ENCODE data around the gene ACO2. TPM values are rescaled to one million over a fixed set of nuclear protein-coding genes. Genes with fewer than 3 reads are reported as not detected.

Gene ACO2
- total and polyA plus RNA-seq, 10 of the 15 experiments (the other 5 are each of a cell fraction or from before 2014, with no cell fraction given): 21.4 to 214 (median 88.5) TPM

DNA sequence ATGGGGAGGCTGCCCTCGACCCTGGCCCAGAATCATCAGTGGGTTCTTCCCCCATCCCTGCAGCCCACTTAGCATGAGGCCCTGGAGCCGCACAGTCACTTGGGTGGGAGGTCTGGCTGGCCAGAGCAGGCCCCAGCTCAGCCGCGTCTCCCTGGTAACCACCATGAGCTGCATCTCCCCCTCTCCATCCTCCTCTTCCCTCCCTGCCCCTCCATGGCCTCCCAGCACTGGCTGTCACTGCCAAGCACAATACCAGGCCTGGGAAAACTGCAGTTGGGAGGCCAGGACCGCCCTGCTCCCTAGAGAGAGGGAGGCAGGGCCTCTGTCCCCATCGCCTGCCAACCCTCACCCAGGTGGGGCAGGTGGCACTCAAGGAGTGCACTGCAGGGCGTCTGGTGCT lies 99.9 kb downstream of the ACO2 start (continued):
- TF ChIP-seq ZNF592 (IDR thresholded peaks at IDR 0.05): no peak
- no peak for TF ChIP-seq ZNF207 (IDR thresholded peaks at IDR 0.05; ENCODE audit: borderline replicate concordance)
- no peak for TF ChIP-seq MEF2B (IDR thresholded peaks at IDR 0.05; ENCODE audit: partially characterized antibody, poor library complexity, severe bottlenecking)

DNA sequence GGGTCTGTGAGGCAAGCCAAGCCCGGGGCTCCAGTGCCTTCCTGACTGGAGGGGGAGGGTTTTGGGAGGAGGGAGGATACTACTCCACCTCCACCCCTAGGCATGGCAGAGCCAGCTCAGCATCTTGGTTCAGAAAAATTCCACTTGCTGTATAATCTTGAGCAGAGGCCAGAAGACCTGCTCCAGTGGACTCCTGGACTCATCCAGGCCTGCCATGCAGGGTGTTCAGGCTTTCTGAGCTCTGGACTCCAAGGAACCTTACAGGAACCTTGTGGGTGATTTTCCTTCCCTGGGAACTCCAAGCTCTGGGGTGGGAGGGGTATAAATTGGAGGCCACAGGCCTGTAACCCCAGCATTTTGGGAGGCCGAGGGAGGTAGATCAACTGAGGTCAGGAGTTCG lies 101.3 kb downstream of the ACO2 start:
- no peak for DNase-seq (ENCODE audit: low read depth, low spot score)
- BruUV-seq (replicated peaks): no TSS peak
- no peak for ATAC-seq
- intact Hi-C loops (cut with micrococcal nuclease; ENCODE audit: unreplicated experiment): no loop called here
- no peaks in the 10 kb centered on the region; a peak in 1 of 4 replicates for H3K36me3 ChIP-seq (ENCODE audit: control insufficient read depth in 2 of 2, insufficient read depth in 2 of 2, low read length in 1 of 2)
- RAD21 ChIA-PET (ENCODE audit: unreplicated experiment): interaction anchor here (0.7 kb wide), 1 partner anchor 69 kb away, joined by 3 read pairs; no protein-coding TSS in a partner anchor
- H3K79me2 ChIP-seq (ENCODE audit: control insufficient read depth, insufficient read depth, low read length): no peaks in the 10 kb centered on the region
- SMC1A ChIA-PET (ENCODE audit: uncharacterized antibody, unreplicated experiment): no interaction called here
- no peaks in the 10 kb centered on the region for H4K20me1 ChIP-seq (ENCODE audit: control insufficient read depth, insufficient read depth)
- no peak overlapping the region for H3K4me3 ChIP-seq
- no peak for FAIRE-seq
- no peak overlapping the region for H2AFZ ChIP-seq (ENCODE audit: control insufficient read depth, low read depth, low read length)
- no peaks in the 10 kb centered on the region for H3K4me1 ChIP-seq (ENCODE audit: control insufficient read depth, insufficient read depth, low read length)
- CTCF ChIA-PET: interaction anchor here (1.2 kb wide), 1 partner anchor 28 kb away, joined by 5 read pairs; no protein-coding TSS in a partner anchor
- no peak overlapping the region for H3K4me2 ChIP-seq (ENCODE audit: control insufficient read depth, insufficient read depth)
- no peaks in the 10 kb centered on the region for H3K9me3 ChIP-seq (replicated peaks; ENCODE audit: control insufficient read depth, insufficient read depth, low read length)
- H3K27ac ChIP-seq (ENCODE audit: control insufficient read depth, insufficient read depth): no peak overlapping the region
- POLR2A ChIA-PET: interaction anchor here (0.7 kb wide), 1 partner anchor 48 kb away, joined by 5 read pairs; no protein-coding TSS in a partner anchor
- no peak overlapping the region for H3K9ac ChIP-seq (ENCODE audit: control insufficient read depth, insufficient read depth, low read length)
- in situ Hi-C loops (cut with MboI): no loop called here
- WGBS (ENCODE audit: insufficient coverage, insufficient replicate concordance, low lambda C conversion rate, missing lambda C conversion rate): 12% methylated on average over 3 of the region's 3 CpGs
- no peaks in the 10 kb centered on the region for H3K27me3 ChIP-seq (replicated peaks in 1 of 2; ENCODE audit: control insufficient read depth in 2 of 2, insufficient read depth in 2 of 2, low read length in 1 of 2)
- TF ChIP-seq NRF1 (conservative IDR thresholded peaks at IDR 0.05; ENCODE audit: low read depth, low read length): no peak
- TF ChIP-seq TAF1 (IDR thresholded peaks at IDR 0.05; ENCODE audit: borderline replicate concordance, low read depth, low read length): no peak
- TF ChIP-seq, protein P1, sequence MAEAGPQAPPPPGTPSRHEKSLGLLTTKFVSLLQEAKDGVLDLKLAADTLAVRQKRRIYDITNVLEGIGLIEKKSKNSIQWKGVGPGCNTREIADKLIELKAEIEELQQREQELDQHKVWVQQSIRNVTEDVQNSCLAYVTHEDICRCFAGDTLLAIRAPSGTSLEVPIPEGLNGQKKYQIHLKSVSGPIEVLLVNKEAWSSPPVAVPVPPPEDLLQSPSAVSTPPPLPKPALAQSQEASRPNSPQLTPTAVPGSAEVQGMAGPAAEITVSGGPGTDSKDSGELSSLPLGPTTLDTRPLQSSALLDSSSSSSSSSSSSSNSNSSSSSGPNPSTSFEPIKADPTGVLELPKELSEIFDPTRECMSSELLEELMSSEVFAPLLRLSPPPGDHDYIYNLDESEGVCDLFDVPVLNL (IDR thresholded peaks at IDR 0.05; ENCODE audit: low read depth, low read length): no peak
- TF ChIP-seq MTA3 (IDR thresholded peaks at IDR 0.05; ENCODE audit: borderline replicate concordance, low read length): no peak
- no peak for TF ChIP-seq HDGF (IDR thresholded peaks at IDR 0.05)
- TF ChIP-seq MEF2B (IDR thresholded peaks at IDR 0.05; ENCODE audit: partially characterized antibody, poor library complexity, severe bottlenecking): no peak
- no peak for TF ChIP-seq BRCA1 (IDR thresholded peaks at IDR 0.05; ENCODE audit: low read depth, low read length)
- no peak for TF ChIP-seq RAD51 (IDR thresholded peaks at IDR 0.05)
- TF ChIP-seq POLR2AphosphoS2 (IDR thresholded peaks at IDR 0.05; ENCODE audit: low read depth, low read length): no peak
- no peak for TF ChIP-seq ATF7 (IDR thresholded peaks at IDR 0.05; ENCODE audit: low read depth)
- TF ChIP-seq CREB1 (IDR thresholded peaks at IDR 0.05; ENCODE audit: low read depth): no peak
- TF ChIP-seq CEBPZ (IDR thresholded peaks at IDR 0.05; ENCODE audit: low read depth, low read length): no peak
- no peak for TF ChIP-seq TCF3 (IDR thresholded peaks at IDR 0.05; ENCODE audit: borderline replicate concordance, insufficient read depth, low read depth, low read length)

Data from GM12878 (cell line).